Astrocyte of the spinal cord (primary cell): ENCODE data around the gene C11orf86.

ENCODE experiments used
- DNase-seq: peaks from one replicate; pipeline ENCODE4 v3.0.0; 2011; ENCODE audit warnings: low read depth, low spot score
- H3K4me3 ChIP-seq: 2 replicates; pipeline ENCODE4 v1.5.1; 2011; ENCODE audit warnings: low read depth, mild to moderate bottlenecking, low read length, moderate library complexity
- CTCF ChIP-seq: IDR thresholded peaks from 2 replicates; pipeline ENCODE4 v1.5.1; 2012; ENCODE audit warnings: low read depth, mild to moderate bottlenecking, low read length, inconsistent platforms
- in situ Hi-C: cut with HindIII; loops from 2 replicates; pipeline ENCODE4 v1.10.0; 2017; ENCODE audit warnings: low sequenced_read_pairs

The C11orf86 gene

GRCh38 chr11:66964495-66964894, 10.6 kb upstream of the C11orf86 start:
- no peak overlapping the region for H3K4me3 ChIP-seq
- in situ Hi-C loops, result no loop called here
- no peak for TF ChIP-seq CTCF
- DNase-seq, result no peak

GRCh38 chr11:66966351-66966750, 8.8 kb upstream of the C11orf86 start:
- no peak overlapping the region for H3K4me3 ChIP-seq
- no peak for DNase-seq
- in situ Hi-C loops, result no loop called here
- TF ChIP-seq CTCF, result no peak

GRCh38 chr11:66967670-66968425, 7.3 kb upstream of the C11orf86 start:
- in situ Hi-C loops, result no loop called here
- peak; percentile 88 for DNase-seq
- no peak for TF ChIP-seq CTCF
- H3K4me3 ChIP-seq, result no peak overlapping the region

DNA sequence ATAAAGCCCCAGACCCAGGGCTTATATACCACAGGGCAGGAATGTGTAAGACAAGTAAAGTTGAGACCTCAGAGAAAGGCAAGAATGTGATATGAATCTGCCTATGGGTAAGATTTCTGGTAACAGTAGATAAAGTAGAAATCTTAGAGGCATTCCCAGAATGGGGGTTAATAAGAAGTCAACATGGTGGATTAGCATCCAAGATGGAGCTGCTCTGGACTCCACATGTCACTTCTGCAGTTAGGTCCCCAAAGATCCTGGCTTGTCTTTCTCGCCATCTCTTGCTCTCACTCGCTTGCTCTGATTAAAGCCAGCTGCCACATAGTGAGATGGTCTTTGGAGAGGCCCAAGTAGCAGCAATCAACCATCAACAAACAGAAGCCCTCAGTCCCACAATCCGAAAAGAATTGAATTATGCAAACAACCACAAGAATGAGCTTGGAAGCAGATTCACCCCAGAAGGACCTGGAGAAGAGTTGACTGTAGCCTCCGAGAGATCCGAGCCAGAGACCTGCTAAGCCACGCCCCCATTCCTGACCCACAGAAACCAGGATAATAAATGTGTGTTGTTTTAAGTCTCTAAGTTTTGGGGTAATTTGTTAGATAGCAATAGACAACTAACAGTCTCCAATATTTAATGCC, 5.4 kb upstream of the C11orf86 start:
- DNase-seq, result peak; percentile 89
- no peak for TF ChIP-seq CTCF
- in situ Hi-C loops, result no loop called here
- H3K4me3 ChIP-seq, result no peak overlapping the region

- no peak for TF ChIP-seq CTCF
- DNase-seq, result no peak
- in situ Hi-C loops, result no loop called here
- no peak overlapping the region for H3K4me3 ChIP-seq
These were observed 4.7 kb upstream of the C11orf86 start for GRCh38 chr11:66970371-66970806.

DNA sequence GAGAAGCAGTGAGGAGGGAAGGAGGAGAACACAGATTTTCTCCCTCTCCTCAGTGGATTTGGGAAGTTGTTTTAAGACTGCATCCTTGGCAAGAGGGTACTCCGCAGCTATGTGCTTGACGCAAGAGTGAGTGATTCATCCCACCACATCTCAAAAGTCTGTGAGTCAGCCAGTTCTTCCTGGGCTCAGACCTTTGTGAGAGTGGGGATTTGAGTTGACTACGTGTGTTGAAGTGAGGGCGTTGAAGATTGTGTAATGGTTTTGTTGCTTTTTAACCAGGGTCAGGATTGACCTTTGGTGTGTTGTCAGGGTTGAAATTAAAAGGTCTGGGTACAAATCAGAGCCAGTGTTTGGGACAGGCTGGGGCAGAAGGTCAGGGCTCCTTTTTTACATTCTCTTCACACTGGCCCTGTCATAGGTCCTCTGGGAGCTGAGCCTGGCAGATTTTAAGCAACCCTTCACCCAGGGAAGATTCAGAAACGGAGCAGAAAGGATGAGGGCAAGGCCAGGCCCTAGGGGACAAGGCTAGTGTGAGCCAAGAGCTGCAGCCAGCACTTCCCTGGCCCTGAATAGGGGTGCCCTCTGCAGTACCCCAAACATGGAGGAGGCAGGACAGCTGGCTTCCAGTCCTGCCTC, 4.2 kb upstream of the C11orf86 start:
- H3K4me3 ChIP-seq, result no peak overlapping the region
- peak; percentile 100 for DNase-seq
- in situ Hi-C loops, result no loop called here
- TF ChIP-seq CTCF, result no peak
